GM06990 (cell line): ENCODE results near the gene HSPG2.
"Not testable (repeated sequence)": the region's sequence is repeated elsewhere in the genome, so short reads cannot be mapped to it uniquely, and the experiment has no call there.

Experiments used
- DNase-seq: peaks from one replicate; pipeline ENCODE4 v3.0.0-alpha.2; 2011; ENCODE audit not compliant: insufficient read length; ENCODE audit errors: extremely low read depth
- H3K27me3 ChIP-seq: replicated peaks from 2 replicates; pipeline ENCODE4 v1.6.0; 2011; ENCODE audit warnings: low read length; ENCODE audit not compliant: control insufficient read depth, insufficient read depth
- H3K36me3 ChIP-seq: 2 replicates; pipeline ENCODE4 v1.5.1; 2011; ENCODE audit warnings: low read length; ENCODE audit not compliant: control insufficient read depth, insufficient read depth
- H3K4me3 ChIP-seq: replicated peaks from 2 replicates; pipeline ENCODE4 v1.5.1; 2011; ENCODE audit warnings: low read depth, mild to moderate bottlenecking, control low read depth, low read length
- CTCF ChIP-seq: IDR thresholded peaks from 2 replicates; pipeline ENCODE4 v1.5.1; 2011; ENCODE audit warnings: low read length, control low read depth, mild to moderate bottlenecking, inconsistent platforms; ENCODE audit not compliant: insufficient read depth, poor library complexity, severe bottlenecking

HSPG2 gene

GRCh38 chr1:21786640-21787039 lies 150.5 kb downstream of the HSPG2 start:
- Histone ChIP-seq H3K4me3 (no peak overlapping the region), H3K36me3 (no peaks in the 10 kb centered on the region), H3K27me3 (no peaks in the 10 kb centered on the region)
- no peak for TF ChIP-seq CTCF
- DNase-seq: no peak

GRCh38 chr1:21785764-21786163 lies 151.3 kb downstream of the HSPG2 start:
- not testable (repeated sequence) for H3K36me3 ChIP-seq, H3K27me3 ChIP-seq, H3K4me3 ChIP-seq, DNase-seq

- H3K4me3 ChIP-seq: peak overlapping the region; percentile 94
- TF ChIP-seq CTCF: no peak
- H3K27me3 ChIP-seq: no peaks in the 10 kb centered on the region
- H3K36me3 ChIP-seq: no peaks in the 10 kb centered on the region
- no peak for DNase-seq
These were observed 153.2 kb downstream of the HSPG2 start for GRCh38 chr1:21783679-21784603.

- Histone ChIP-seq H3K4me3 (peak within 1 kb of the TSS; percentile 94), H3K27me3 (no peaks in the 10 kb centered on the region), H3K36me3 (no peaks in the 10 kb centered on the region)
- TF ChIP-seq CTCF: no peak
- peak; percentile 99 for DNase-seq
These were observed 154.0 kb downstream of the HSPG2 start, which contains the start of gene USP48 for GRCh38 chr1:21782868-21783678. Gene USP48 (minus strand): TSS chr1:21783149. CDS start chr1:21782957, 192 bp downstream.

- TF ChIP-seq CTCF: peak; percentile 39
- DNase-seq: no peak
- Histone ChIP-seq H3K27me3 (no peaks in the 10 kb centered on the region), H3K36me3 (no peaks in the 10 kb centered on the region), H3K4me3 (peak overlapping the region; percentile 94)
These were observed 154.7 kb downstream of the HSPG2 start for GRCh38 chr1:21782349-21782867.
